K562 (cell line): ENCODE results near the gene TCEANC2. TPM values are rescaled to one million over a fixed set of nuclear protein-coding genes. Genes with fewer than 3 reads are reported as not detected.

Experiments
- CBFA2T2 ChIP-seq: fragments of 450-650 bp; conservative IDR thresholded peaks from 2 replicates; pipeline ENCODE4 v1.6.1; 2017; ENCODE audit warnings: mild to moderate bottlenecking
- CREM ChIP-seq: IDR thresholded peaks from 2 replicates; pipeline ENCODE4 v1.6.1; 2014; ENCODE audit warnings: antibody characterized with exemption, low read depth
- HNRNPH1 ChIP-seq: fragments of 200-400 bp; formaldehyde crosslinking; optimal IDR thresholded peaks from 2 replicates; pipeline ENCODE3; 2017; ENCODE audit warnings: low read depth, mild to moderate bottlenecking, low read length, moderate library complexity
- KLF1 ChIP-seq: fragments of 450-650 bp; IDR thresholded peaks from 2 replicates; pipeline ENCODE4 v1.6.1; 2016; ENCODE audit warnings: missing genetic modification characterization, missing compliant biosample characterization
- PCBP2 ChIP-seq: fragments of 200-400 bp; formaldehyde crosslinking; IDR thresholded peaks from 2 replicates; pipeline ENCODE4 v1.6.1; 2018; ENCODE audit warnings: low read length, low read depth, mild to moderate bottlenecking, moderate library complexity; ENCODE audit not compliant: poor library complexity, severe bottlenecking
- PRPF4 ChIP-seq: fragments of 200-400 bp; formaldehyde crosslinking; IDR thresholded peaks from one replicate; pipeline ENCODE4 v1.6.1; 2017; ENCODE audit warnings: low read length, low read depth, mild to moderate bottlenecking; ENCODE audit not compliant: insufficient read depth, poor library complexity, severe bottlenecking
- SAFB2 ChIP-seq: fragments of 200-400 bp; formaldehyde crosslinking; IDR thresholded peaks from 2 replicates; pipeline ENCODE4 v1.6.1; 2018; ENCODE audit warnings: borderline replicate concordance, low read length, low read depth, moderate library complexity; ENCODE audit not compliant: severe bottlenecking
- SMARCB1 ChIP-seq: IDR thresholded peaks from 2 replicates; pipeline ENCODE4 v1.6.1; 2011; ENCODE audit warnings: improper control_type of control experiment, low read depth; ENCODE audit not compliant: insufficient read length
- SMC3 ChIP-seq: conservative IDR thresholded peaks from 2 replicates; pipeline ENCODE4 v1.6.1; 2011; ENCODE audit warnings: low read depth, low read length, improper control_type of control experiment; ENCODE audit not compliant: insufficient read depth
- TAF9B ChIP-seq: fragments of 450-650 bp; IDR thresholded peaks from 2 replicates; pipeline ENCODE4 v1.6.1; 2018; ENCODE audit warnings: mild to moderate bottlenecking; ENCODE audit not compliant: partially characterized antibody
- ZBTB7A ChIP-seq: IDR thresholded peaks from 2 replicates; pipeline ENCODE4 v1.6.1; 2011; ENCODE audit warnings: low read depth, mild to moderate bottlenecking, low read length, moderate library complexity, borderline replicate concordance; ENCODE audit not compliant: control insufficient read depth
- ZC3H11A ChIP-seq: IDR thresholded peaks from 2 replicates; pipeline ENCODE4 v1.6.1; 2012; ENCODE audit warnings: low read depth, low read length, improper control_type of control experiment
- ZNF316 ChIP-seq: fragments of 450-650 bp; IDR thresholded peaks from 2 replicates; pipeline ENCODE4 v1.6.1; 2016
- ZNF384 ChIP-seq: IDR thresholded peaks from 2 replicates; pipeline ENCODE4 v1.6.1; 2012; ENCODE audit warnings: low read depth, low read length, improper control_type of control experiment
- ZNF586 ChIP-seq: fragments of 450-650 bp; formaldehyde crosslinking; conservative IDR thresholded peaks from 2 replicates; pipeline ENCODE4 v1.4.0; 2020; ENCODE audit warnings: mild to moderate bottlenecking, moderate library complexity
- polyA plus RNA-seq, 8 experiments: library from polyadenylated mRNA; depleted of rRNA in 4 of 8; stranded (reverse) in 5 of 8; unstranded in 3 of 8; fragments of >200 nt; fragmentation: Nextera tagmentation in 2 of 8; fragmentation: Illumina TruSeq in 1 of 8; extraction: Ambion mirVana in 2 of 8; extraction: Trizol in 1 of 8; gene quantifications; 2 replicates each; pipeline versions ENCODE4 v1.2.1 to v1.2.3, GENCODE V29; 2011 to 2014; ENCODE audit warnings: inconsistent platforms in 1 of 8, missing spikeins in 1 of 8
- total RNA-seq, 7 experiments: library from RNA; depleted of rRNA in 6 of 7; stranded (reverse); fragments of >200 nt in 6 of 7; fragmentation: Illumina TruSeq in 2 of 7; extraction: Trizol in 2 of 7; gene quantifications; 2 replicates each; pipeline versions ENCODE4 v1.2.1 to v1.2.3, GENCODE V29; 2011 to 2021; ENCODE audit warnings: low replicate concordance in 1 of 7
- TF ChIP-seq, protein P1 (sequence below): sonication (generic); formaldehyde crosslinking; IDR thresholded peaks from 2 replicates; pipeline ENCODE4 v1.8.0; 2022; ENCODE audit warnings: mild to moderate bottlenecking, missing genetic modification reagents
- TF ChIP-seq, protein P2 (sequence below): fragments of 250-450 bp; sonication (Bioruptor Pico); IDR thresholded peaks from 2 replicates; pipeline ENCODE4 v1.4.0; 2020; ENCODE audit warnings: mild to moderate bottlenecking, moderate library complexity
- TF ChIP-seq, protein P3 (sequence below): fragments of 250-450 bp; sonication (Bioruptor Pico); IDR thresholded peaks from 2 replicates; pipeline ENCODE4 v1.5.0; 2021; ENCODE audit warnings: mild to moderate bottlenecking, borderline replicate concordance
- TF ChIP-seq, protein P4 (sequence below): fragments of 450-650 bp; formaldehyde crosslinking; IDR thresholded peaks from 2 replicates; pipeline ENCODE4 v1.4.0; 2022; ENCODE audit warnings: missing genetic modification characterization

TCEANC2 gene
- total and polyA plus RNA-seq, 9 of the 15 experiments (the other 6 are each of a cell fraction or from before 2014, with no cell fraction given) = 3.3 to 10.2 (median 7.0) TPM

DNA sequence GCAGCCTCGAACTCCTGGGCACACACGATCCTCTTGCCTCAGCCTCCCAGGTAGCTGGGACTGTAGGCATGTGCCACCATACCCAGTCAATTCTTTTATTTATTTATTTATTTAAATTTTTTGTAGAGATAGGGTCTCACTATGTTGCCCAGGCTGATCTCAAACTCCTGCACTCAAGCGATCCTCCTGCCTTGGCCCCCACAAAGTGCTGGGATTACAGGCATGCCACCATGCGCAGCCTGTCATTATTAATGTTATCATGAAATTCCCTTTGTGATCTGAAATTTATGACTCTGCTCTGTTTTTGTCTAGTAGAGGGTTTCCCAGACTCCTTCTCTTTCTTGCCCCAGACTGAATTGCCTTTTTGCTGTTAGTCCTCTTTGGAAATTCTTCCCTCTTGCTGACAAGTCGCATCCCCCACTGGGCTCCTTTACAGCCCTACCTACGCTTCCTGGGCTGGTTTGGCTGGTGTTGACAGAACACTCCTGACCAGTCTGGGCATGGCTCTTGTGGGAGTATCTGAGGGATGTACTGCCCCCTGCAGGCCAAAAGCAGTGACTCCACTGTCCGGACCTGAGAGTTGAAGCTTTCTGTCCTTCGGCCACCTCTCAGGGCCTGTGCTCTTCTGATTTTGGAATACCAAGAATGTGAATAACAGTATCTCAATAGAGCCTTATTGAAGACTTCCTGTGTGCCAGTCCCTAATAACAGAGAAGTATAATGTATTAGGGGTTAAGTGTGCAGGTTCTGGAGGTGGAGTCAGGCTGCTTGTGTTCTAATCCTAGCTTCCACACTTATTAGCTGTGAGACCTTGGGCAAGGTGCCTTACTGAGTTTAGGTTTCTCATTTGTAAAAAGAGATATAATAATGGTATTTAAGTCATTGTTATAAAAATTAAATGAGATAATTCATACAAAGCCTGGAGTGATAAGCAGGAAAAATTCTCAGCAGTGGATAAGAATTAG is 28.2 kb downstream of the TCEANC2 start (continued):
- TF ChIP-seq PCBP2 (no peak), ZBTB7A (no peak), PRPF4 (no peak), ZNF384 (no peak), ZNF316 (no peak), SAFB2 (no peak), TAF9B (no peak), KLF1 (no peak), ZNF586 (CRISPR knock-in tag) (no peak), CBFA2T2 (no peak), SMARCB1 (no peak), SMC3 (peak; percentile 72), CREM (peak; percentile 18; the same call in 1 of the 2 replicates), ZC3H11A (no peak), HNRNPH1 (no peak)
- TF ChIP-seq, protein P1, sequence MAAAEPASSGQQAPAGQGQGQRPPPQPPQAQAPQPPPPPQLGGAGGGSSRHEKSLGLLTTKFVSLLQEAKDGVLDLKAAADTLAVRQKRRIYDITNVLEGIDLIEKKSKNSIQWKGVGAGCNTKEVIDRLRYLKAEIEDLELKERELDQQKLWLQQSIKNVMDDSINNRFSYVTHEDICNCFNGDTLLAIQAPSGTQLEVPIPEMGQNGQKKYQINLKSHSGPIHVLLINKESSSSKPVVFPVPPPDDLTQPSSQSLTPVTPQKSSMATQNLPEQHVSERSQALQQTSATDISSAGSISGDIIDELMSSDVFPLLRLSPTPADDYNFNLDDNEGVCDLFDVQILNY (CRISPR knock-in tag) = no peak
- TF ChIP-seq, protein P2, sequence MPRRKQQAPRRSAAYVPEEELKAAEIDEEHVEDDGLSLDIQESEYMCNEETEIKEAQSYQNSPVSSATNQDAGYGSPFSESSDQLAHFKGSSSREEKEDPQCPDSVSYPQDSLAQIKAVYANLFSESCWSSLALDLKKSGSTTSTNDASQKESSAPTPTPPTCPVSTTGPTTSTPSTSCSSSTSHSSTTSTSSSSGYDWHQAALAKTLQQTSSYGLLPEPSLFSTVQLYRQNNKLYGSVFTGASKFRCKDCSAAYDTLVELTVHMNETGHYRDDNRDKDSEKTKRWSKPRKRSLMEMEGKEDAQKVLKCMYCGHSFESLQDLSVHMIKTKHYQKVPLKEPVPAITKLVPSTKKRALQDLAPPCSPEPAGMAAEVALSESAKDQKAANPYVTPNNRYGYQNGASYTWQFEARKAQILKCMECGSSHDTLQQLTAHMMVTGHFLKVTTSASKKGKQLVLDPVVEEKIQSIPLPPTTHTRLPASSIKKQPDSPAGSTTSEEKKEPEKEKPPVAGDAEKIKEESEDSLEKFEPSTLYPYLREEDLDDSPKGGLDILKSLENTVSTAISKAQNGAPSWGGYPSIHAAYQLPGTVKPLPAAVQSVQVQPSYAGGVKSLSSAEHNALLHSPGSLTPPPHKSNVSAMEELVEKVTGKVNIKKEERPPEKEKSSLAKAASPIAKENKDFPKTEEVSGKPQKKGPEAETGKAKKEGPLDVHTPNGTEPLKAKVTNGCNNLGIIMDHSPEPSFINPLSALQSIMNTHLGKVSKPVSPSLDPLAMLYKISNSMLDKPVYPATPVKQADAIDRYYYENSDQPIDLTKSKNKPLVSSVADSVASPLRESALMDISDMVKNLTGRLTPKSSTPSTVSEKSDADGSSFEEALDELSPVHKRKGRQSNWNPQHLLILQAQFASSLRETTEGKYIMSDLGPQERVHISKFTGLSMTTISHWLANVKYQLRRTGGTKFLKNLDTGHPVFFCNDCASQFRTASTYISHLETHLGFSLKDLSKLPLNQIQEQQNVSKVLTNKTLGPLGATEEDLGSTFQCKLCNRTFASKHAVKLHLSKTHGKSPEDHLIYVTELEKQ (CRISPR knock-in tag) = no peak
- TF ChIP-seq, protein P3, sequence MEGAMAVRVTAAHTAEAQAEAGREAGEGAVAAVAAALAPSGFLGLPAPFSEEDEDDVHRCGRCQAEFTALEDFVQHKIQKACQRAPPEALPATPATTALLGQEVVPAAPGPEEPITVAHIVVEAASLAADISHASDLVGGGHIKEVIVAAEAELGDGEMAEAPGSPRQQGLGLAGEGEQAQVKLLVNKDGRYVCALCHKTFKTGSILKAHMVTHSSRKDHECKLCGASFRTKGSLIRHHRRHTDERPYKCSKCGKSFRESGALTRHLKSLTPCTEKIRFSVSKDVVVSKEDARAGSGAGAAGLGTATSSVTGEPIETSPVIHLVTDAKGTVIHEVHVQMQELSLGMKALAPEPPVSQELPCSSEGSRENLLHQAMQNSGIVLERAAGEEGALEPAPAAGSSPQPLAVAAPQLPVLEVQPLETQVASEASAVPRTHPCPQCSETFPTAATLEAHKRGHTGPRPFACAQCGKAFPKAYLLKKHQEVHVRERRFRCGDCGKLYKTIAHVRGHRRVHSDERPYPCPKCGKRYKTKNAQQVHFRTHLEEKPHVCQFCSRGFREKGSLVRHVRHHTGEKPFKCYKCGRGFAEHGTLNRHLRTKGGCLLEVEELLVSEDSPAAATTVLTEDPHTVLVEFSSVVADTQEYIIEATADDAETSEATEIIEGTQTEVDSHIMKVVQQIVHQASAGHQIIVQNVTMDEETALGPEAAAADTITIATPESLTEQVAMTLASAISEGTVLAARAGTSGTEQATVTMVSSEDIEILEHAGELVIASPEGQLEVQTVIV = no peak
- TF ChIP-seq, protein P4, sequence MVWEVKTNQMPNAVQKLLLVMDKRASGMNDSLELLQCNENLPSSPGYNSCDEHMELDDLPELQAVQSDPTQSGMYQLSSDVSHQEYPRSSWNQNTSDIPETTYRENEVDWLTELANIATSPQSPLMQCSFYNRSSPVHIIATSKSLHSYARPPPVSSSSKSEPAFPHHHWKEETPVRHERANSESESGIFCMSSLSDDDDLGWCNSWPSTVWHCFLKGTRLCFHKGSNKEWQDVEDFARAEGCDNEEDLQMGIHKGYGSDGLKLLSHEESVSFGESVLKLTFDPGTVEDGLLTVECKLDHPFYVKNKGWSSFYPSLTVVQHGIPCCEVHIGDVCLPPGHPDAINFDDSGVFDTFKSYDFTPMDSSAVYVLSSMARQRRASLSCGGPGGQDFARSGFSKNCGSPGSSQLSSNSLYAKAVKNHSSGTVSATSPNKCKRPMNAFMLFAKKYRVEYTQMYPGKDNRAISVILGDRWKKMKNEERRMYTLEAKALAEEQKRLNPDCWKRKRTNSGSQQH (CRISPR knock-in tag) = no peak
